Measurements from ENCODE around the gene RAD9A. TPM values are rescaled to one million over a fixed set of nuclear protein-coding genes. Genes with fewer than 3 reads are reported as not detected.

The RAD9A gene
- total and polyA plus RNA-seq, 11 donors = 3.5 to 9.1 (median 6.1) TPM

- Histone ChIP-seq H3K4me1 (peaks cover 0 to 25% (median 0%) of the 10 kb centered on the region in 12 donors), H3K27ac (peak overlapping the region in 1 of 12 donors; percentile 91), H3K9me3 (no peaks in the 10 kb centered on the region), H3K36me3 (no peaks in the 10 kb centered on the region), H3K27me3 (peaks cover 0 to 51% (median 12%) of the 10 kb centered on the region in 9 donors), H3K4me3 (peak overlapping the region in 2 of 12 donors; percentile 21 to 50)
- ATAC-seq (no peak), DNase-seq (no peak)
- WGBS, 4 donors = 52 to 69% (median 68%) methylated on average over 9 to 24 of the region's 24 CpGs
- intact Hi-C loops (cut with DNase I) = loop anchor here in 3 of 10 donors (10.0 kb wide), 1 partner anchor 56 kb away; the partner anchor contains the start of gene TMEM134 (in 3 of the 3)
- TF ChIP-seq POLR2A (IDR thresholded peaks at IDR 0.05) = no peak
- TF ChIP-seq CTCF (IDR thresholded peaks at IDR 0.05) = no peak
Observed at GRCh38 chr11:67409261-67409666, 17.5 kb downstream of the RAD9A start.

- H3K4me3 ChIP-seq = peak overlapping the region in 2 of 12 donors; percentile 21 to 50
- DNase-seq (no peak), ATAC-seq (no peak)
- H3K9me3 ChIP-seq = no peaks in the 10 kb centered on the region
- peak overlapping the region in 1 of 12 donors; percentile 91 for H3K27ac ChIP-seq
- no peaks in the 10 kb centered on the region for H3K36me3 ChIP-seq
- WGBS, 4 donors = 40 to 67% (median 44%) methylated on average over 8 to 13 of the region's 13 CpGs
- peaks cover 0 to 27% (median under 1%) of the 10 kb centered on the region in 12 donors for H3K4me1 ChIP-seq
- TF ChIP-seq POLR2A (IDR thresholded peaks at IDR 0.05) = no peak
- H3K27me3 ChIP-seq = peaks cover 0 to 51% (median 16%) of the 10 kb centered on the region in 9 donors
- intact Hi-C loops (cut with DNase I) = loop anchor here in 3 of 10 donors (10.0 kb wide), 1 partner anchor 55 kb away; the partner anchor contains the start of gene TMEM134 (in 3 of the 3)
Observed at GRCh38 chr11:67409781-67410368, 18.1 kb downstream of the RAD9A start.

GRCh38 chr11:67410369-67410831 lies 18.6 kb downstream of the RAD9A start:
- TF ChIP-seq CTCF (IDR thresholded peaks at IDR 0.05) = no peak
- no peak for TF ChIP-seq POLR2A (IDR thresholded peaks at IDR 0.05)
- no peaks in the 10 kb centered on the region for H3K9me3 ChIP-seq
- no peak overlapping the region for H3K4me3 ChIP-seq
- WGBS, 4 donors = 50 to 88% (median 69%) methylated on average over 2 to 15 of the region's 15 CpGs
- H3K4me1 ChIP-seq = peaks cover 0 to 32% (median 4%) of the 10 kb centered on the region in 12 donors
- ATAC-seq (no peak), DNase-seq (no peak)
- H3K27ac ChIP-seq = peak overlapping the region in 1 of 12 donors; percentile 91
- no peaks in the 10 kb centered on the region for H3K36me3 ChIP-seq
- peaks cover 0 to 55% (median 16%) of the 10 kb centered on the region in 9 donors for H3K27me3 ChIP-seq
- intact Hi-C loops (cut with DNase I) = no loop called here

GRCh38 chr11:67410984-67411784 lies 19.4 kb downstream of the RAD9A start:
- 72 to 82% (median 76%) methylated on average over 17 of the region's 17 CpGs for WGBS, 4 donors
- no peak for ATAC-seq

More at GRCh38 chr11:67410984-67411784, 19.4 kb downstream of the RAD9A start:
- Histone ChIP-seq H3K27me3 (peaks cover 0 to 56% (median 16%) of the 10 kb centered on the region in 9 donors), H3K27ac (no peak overlapping the region), H3K4me1 (peaks cover 0 to 37% (median 8%) of the 10 kb centered on the region in 12 donors), H3K4me3 (no peak overlapping the region), H3K36me3 (no peaks in the 10 kb centered on the region), H3K9me3 (no peaks in the 10 kb centered on the region)
- TF ChIP-seq POLR2A (IDR thresholded peaks at IDR 0.05) = no peak
- no peak for TF ChIP-seq CTCF (IDR thresholded peaks at IDR 0.05)
- intact Hi-C loops (cut with DNase I) = no loop called here
- DNase-seq = no peak

Data from heart left ventricle (tissue), 16 donors.